A673 (cell line): ENCODE results near the gene ASTN2. TPM values are rescaled to one million over a fixed set of nuclear protein-coding genes. Genes with fewer than 3 reads are reported as not detected.

Source experiments
- BruUV-seq: library from RNA; stranded (reverse); fragments of 400-500 nt; replicated peaks from 2 replicates; lab custom pipeline; 2021; lab: Mats Ljungman, UMichigan
- CTCF ChIA-PET: fragments of 300-600 bp; sonication (Branson Sonifier 250); formaldehyde crosslinking; loops from one replicate; lab custom pipeline; 2022; ENCODE audit warnings: antibody characterized with exemption; lab: Charles Lee
- POLR2A ChIA-PET: fragments of 300-600 bp; sonication (Branson Sonifier 250); formaldehyde crosslinking; loops from one replicate; lab custom pipeline; 2022; ENCODE audit warnings: antibody characterized with exemption; ENCODE audit not compliant: low non-redundant PET; lab: Charles Lee
- DNase-seq: peaks from one replicate; pipeline ENCODE4 v3.0.0-alpha.2; 2015; ENCODE audit warnings: low spot score
- H3K27ac ChIP-seq: fragments of 200-600 bp; sonication (generic); 2 replicates; pipeline ENCODE4 v1.5.1; 2016; ENCODE audit warnings: mixed run types, low read depth, mild to moderate bottlenecking, mixed read lengths, antibody characterized with exemption, low read length; ENCODE audit not compliant: poor library complexity, severe bottlenecking
- H3K27me3 ChIP-seq: fragments of 200-600 bp; sonication (generic); replicated peaks from 2 replicates; pipeline ENCODE4 v1.6.1; 2017; ENCODE audit warnings: mixed run types, low read depth, mild to moderate bottlenecking, mixed read lengths, antibody characterized with exemption, low read length; ENCODE audit not compliant: insufficient read depth, poor library complexity
- H3K36me3 ChIP-seq: fragments of 200-600 bp; sonication (generic); 2 replicates; pipeline ENCODE4 v1.6.1; 2016; ENCODE audit warnings: mixed run types, mild to moderate bottlenecking, mixed read lengths, antibody characterized with exemption, low read length; ENCODE audit not compliant: insufficient read depth, poor library complexity, severe bottlenecking
- H3K4me1 ChIP-seq: fragments of 200-600 bp; sonication (generic); 2 replicates; pipeline ENCODE4 v1.6.1; 2017; ENCODE audit warnings: mixed run types, mild to moderate bottlenecking, mixed read lengths, antibody characterized with exemption, low read length; ENCODE audit not compliant: insufficient read depth, poor library complexity, severe bottlenecking
- H3K4me3 ChIP-seq: fragments of 200-600 bp; sonication (generic); 2 replicates; pipeline ENCODE4 v1.5.1; 2016; ENCODE audit warnings: low read depth, mixed run types, mild to moderate bottlenecking, mixed read lengths, low read length; ENCODE audit not compliant: poor library complexity, severe bottlenecking
- H3K9me3 ChIP-seq: fragments of 200-600 bp; sonication (generic); 2 replicates; pipeline ENCODE4 v1.6.1; 2016; ENCODE audit warnings: mixed run types, low read depth, mild to moderate bottlenecking, mixed read lengths, antibody characterized with exemption, low read length; ENCODE audit not compliant: poor library complexity, severe bottlenecking
- CTCF ChIP-seq: fragments of 300-800, 200-600 bp; sonication (generic); conservative IDR thresholded peaks from 2 replicates; pipeline ENCODE4 v1.5.1; 2017; ENCODE audit warnings: low read depth, mild to moderate bottlenecking, antibody characterized with exemption, low read length, moderate library complexity, mixed read lengths
- EZH2 ChIP-seq: fragments of 200-600 bp; sonication (generic); IDR thresholded peaks from 2 replicates; pipeline ENCODE4 v1.6.1; 2017; ENCODE audit warnings: borderline replicate concordance, low read depth, mild to moderate bottlenecking, mixed read lengths, antibody characterized with exemption, low read length; ENCODE audit not compliant: poor library complexity, severe bottlenecking
- intact Hi-C: fragments of 100-400 bp; cut with micrococcal nuclease; formaldehyde crosslinking; loops from one replicate; pipeline ENCODE4 v1.10.0; 2022; ENCODE audit not compliant: unreplicated experiment
- total RNA-seq: library from RNA; stranded (reverse); gene quantifications from 2 replicates; pipeline ENCODE4 v1.2.3, GENCODE V29; 2021

The ASTN2 gene
- total RNA-seq, 1 experiment from 2014 or later, result 3.4 TPM

GRCh38 chr9:117306032-117306431 is 108.8 kb downstream of the ASTN2 start:
- intact Hi-C loops, result no loop called here
- ChIA-PET POLR2A (no interaction called here), CTCF (no interaction called here)
- H3K27me3 ChIP-seq, result peaks cover 11% of the 10 kb centered on the region
- H3K4me1 ChIP-seq, result no peaks in the 10 kb centered on the region
- H3K27ac ChIP-seq, result no peak overlapping the region
- BruUV-seq, result no TSS peak
- H3K4me3 ChIP-seq, result no peak overlapping the region
- no peaks in the 10 kb centered on the region for H3K36me3 ChIP-seq
- no peaks in the 10 kb centered on the region for H3K9me3 ChIP-seq
- DNase-seq, result no peak
- TF ChIP-seq EZH2 (no peak), CTCF (no peak)

GRCh38 chr9:117305454-117305853 is 109.4 kb downstream of the ASTN2 start:
- H3K36me3 ChIP-seq, result no peaks in the 10 kb centered on the region
- no TSS peak for BruUV-seq
- CTCF ChIA-PET, result no interaction called here
- DNase-seq, result no peak
- no peaks in the 10 kb centered on the region for H3K4me1 ChIP-seq
- intact Hi-C loops, result no loop called here
- H3K27me3 ChIP-seq, result peaks cover 11% of the 10 kb centered on the region
- POLR2A ChIA-PET, result no interaction called here
- TF ChIP-seq CTCF, result no peak
- no peak for TF ChIP-seq EZH2
- H3K4me3 ChIP-seq, result no peak overlapping the region
- H3K27ac ChIP-seq, result no peak overlapping the region
- no peaks in the 10 kb centered on the region for H3K9me3 ChIP-seq

GRCh38 chr9:117304549-117304948 is 110.3 kb downstream of the ASTN2 start:
- ChIA-PET POLR2A (no interaction called here), CTCF (no interaction called here)
- no peaks in the 10 kb centered on the region for H3K4me1 ChIP-seq
- peaks cover 11% of the 10 kb centered on the region for H3K27me3 ChIP-seq
- no peaks in the 10 kb centered on the region for H3K9me3 ChIP-seq
- TF ChIP-seq CTCF (no peak), EZH2 (no peak)
- intact Hi-C loops, result no loop called here
- no peak for DNase-seq
- H3K36me3 ChIP-seq, result no peaks in the 10 kb centered on the region
- H3K27ac ChIP-seq, result no peak overlapping the region
- no TSS peak for BruUV-seq
- H3K4me3 ChIP-seq, result no peak overlapping the region
